ENCODE data around the gene LGI4. TPM values are rescaled to one million over a fixed set of nuclear protein-coding genes. Genes with fewer than 3 reads are reported as not detected.

The LGI4 gene
- total RNA-seq, 1 donor from 2014 or later = 16.1 TPM

- Mint-ChIP-seq H3K27ac (ENCODE audit: unreplicated experiment) (no peak overlapping the region), H3K27me3 (ENCODE audit: low read depth) (no peaks in the 10 kb centered on the region), H3K4me3 (no peak overlapping the region), H3K36me3 (ENCODE audit: low read depth) (peaks cover 5% of the 10 kb centered on the region), H3K9me3 (peaks cover 8% of the 10 kb centered on the region), H3K4me1 (peaks cover 40% of the 10 kb centered on the region)
- TF ChIP-seq CTCF (conservative IDR thresholded peaks at IDR 0.05) = no peak
- DNase-seq (ENCODE audit: low read depth, low spot score) = no peak
Measured at GRCh38 chr19:35127871-35128270, 7.0 kb downstream of the LGI4 start.

GRCh38 chr19:35126624-35126959 is 8.3 kb downstream of the LGI4 start:
- no peak for TF ChIP-seq CTCF (conservative IDR thresholded peaks at IDR 0.05)
- Mint-ChIP-seq H3K4me1 (peaks cover 32% of the 10 kb centered on the region), H3K27ac (ENCODE audit: unreplicated experiment) (no peak overlapping the region), H3K27me3 (ENCODE audit: low read depth) (no peaks in the 10 kb centered on the region), H3K4me3 (no peak overlapping the region), H3K36me3 (ENCODE audit: low read depth) (no peaks in the 10 kb centered on the region), H3K9me3 (no peaks in the 10 kb centered on the region)
- DNase-seq (ENCODE audit: low read depth, low spot score) = no peak

GRCh38 chr19:35125749-35126623 is 8.9 kb downstream of the LGI4 start:
- no peaks in the 10 kb centered on the region for H3K27me3 Mint-ChIP-seq (ENCODE audit: low read depth)
- H3K4me1 Mint-ChIP-seq = peaks cover 32% of the 10 kb centered on the region
- TF ChIP-seq CTCF (conservative IDR thresholded peaks at IDR 0.05) = no peak
- no peak overlapping the region for H3K4me3 Mint-ChIP-seq
- H3K36me3 Mint-ChIP-seq (ENCODE audit: low read depth) = no peaks in the 10 kb centered on the region
- no peak for DNase-seq (ENCODE audit: low read depth, low spot score)
- H3K27ac Mint-ChIP-seq (ENCODE audit: unreplicated experiment) = peak overlapping the region; percentile 90
- H3K9me3 Mint-ChIP-seq = no peaks in the 10 kb centered on the region

- peaks cover 32% of the 10 kb centered on the region for H3K4me1 Mint-ChIP-seq
- TF ChIP-seq CTCF (conservative IDR thresholded peaks at IDR 0.05) = no peak
- no peak for DNase-seq (ENCODE audit: low read depth, low spot score)
- no peak overlapping the region for H3K4me3 Mint-ChIP-seq
- no peaks in the 10 kb centered on the region for H3K27me3 Mint-ChIP-seq (ENCODE audit: low read depth)
- H3K27ac Mint-ChIP-seq (ENCODE audit: unreplicated experiment) = peak overlapping the region; percentile 90
- no peaks in the 10 kb centered on the region for H3K9me3 Mint-ChIP-seq
- H3K36me3 Mint-ChIP-seq (ENCODE audit: low read depth) = no peaks in the 10 kb centered on the region
Measured at GRCh38 chr19:35125270-35125717, 9.6 kb downstream of the LGI4 start.

- no peak overlapping the region for H3K27ac Mint-ChIP-seq (ENCODE audit: unreplicated experiment)
- H3K36me3 Mint-ChIP-seq (ENCODE audit: low read depth) = no peaks in the 10 kb centered on the region
- DNase-seq (ENCODE audit: low read depth, low spot score) = no peak
- no peak for TF ChIP-seq CTCF (conservative IDR thresholded peaks at IDR 0.05)
- no peaks in the 10 kb centered on the region for H3K9me3 Mint-ChIP-seq
- H3K4me1 Mint-ChIP-seq = peaks cover 28% of the 10 kb centered on the region
- H3K27me3 Mint-ChIP-seq (ENCODE audit: low read depth) = no peaks in the 10 kb centered on the region
- H3K4me3 Mint-ChIP-seq = no peak overlapping the region
Measured at GRCh38 chr19:35124098-35125060, 10.5 kb downstream of the LGI4 start.

Measured in neural crest cell (in vitro differentiated cells).